ACHN (cell line): ENCODE results near the gene PGBD5.
"Not testable (repeated sequence)": the region's sequence is repeated elsewhere in the genome, so short reads cannot be mapped to it uniquely, and the experiment has no call there.

Experiments used
- DNase-seq: peaks from one replicate; pipeline ENCODE4 v3.0.0-alpha.2; 2015
- in situ Hi-C: cut with HindIII; loops from 2 replicates; pipeline ENCODE4 v1.10.0; 2017; ENCODE audit warnings: low sequenced_read_pairs, low pct_ligation_motif_present, low pct_unique_long_range_greater_than_20kb

Gene PGBD5

GRCh38 chr1:230427094-230427876 lies 1.2 kb upstream of the PGBD5 start:
- in situ Hi-C loops = no loop called here

GRCh38 chr1:230425252-230426091 lies 660 bp downstream of the PGBD5 start:
- in situ Hi-C loops = no loop called here
- DNase-seq = no peak

More at GRCh38 chr1:230427094-230427876, 1.2 kb upstream of the PGBD5 start:
- no peak for DNase-seq

GRCh38 chr1:230424391-230425251 lies 1.5 kb downstream of the PGBD5 start:
- DNase-seq = no peak
- in situ Hi-C loops = no loop called here

- in situ Hi-C loops = no loop called here
- no peak for DNase-seq
Observed at GRCh38 chr1:230423951-230424350, 2.2 kb downstream of the PGBD5 start.

- in situ Hi-C loops = no loop called here
- no peak for DNase-seq
Observed at GRCh38 chr1:230423261-230423660, 2.9 kb downstream of the PGBD5 start.

- no peak for DNase-seq
- in situ Hi-C loops = no loop called here
Observed at GRCh38 chr1:230422221-230422981, 3.7 kb downstream of the PGBD5 start.

- in situ Hi-C loops = no loop called here
- DNase-seq = no peak
Observed at GRCh38 chr1:230421481-230421880, 4.7 kb downstream of the PGBD5 start.

GRCh38 chr1:230420372-230420771 lies 5.8 kb downstream of the PGBD5 start:
- in situ Hi-C loops, DNase-seq: not testable (repeated sequence)

GRCh38 chr1:230416430-230416829 lies 9.7 kb downstream of the PGBD5 start:
- no peak for DNase-seq
- in situ Hi-C loops = no loop called here

GRCh38 chr1:230415405-230416132 lies 10.6 kb downstream of the PGBD5 start:
- no peak for DNase-seq
- in situ Hi-C loops = no loop called here

GRCh38 chr1:230414694-230415093 lies 11.4 kb downstream of the PGBD5 start:
- in situ Hi-C loops = no loop called here
- no peak for DNase-seq

- no peak for DNase-seq
- in situ Hi-C loops = no loop called here
Observed at GRCh38 chr1:230414102-230414501, 12.0 kb downstream of the PGBD5 start.

GRCh38 chr1:230413061-230413460 lies 13.1 kb downstream of the PGBD5 start:
- DNase-seq = no peak
- in situ Hi-C loops = no loop called here

- in situ Hi-C loops = no loop called here
- DNase-seq = no peak
Observed at GRCh38 chr1:230408971-230409370, 17.2 kb downstream of the PGBD5 start.

GRCh38 chr1:230407351-230407750 lies 18.8 kb downstream of the PGBD5 start:
- in situ Hi-C loops = no loop called here

GRCh38 chr1:230406727-230407126 lies 19.4 kb downstream of the PGBD5 start:
- DNase-seq = not testable (repeated sequence)

More at GRCh38 chr1:230407351-230407750, 18.8 kb downstream of the PGBD5 start:
- DNase-seq = no peak

GRCh38 chr1:230403442-230403841 lies 22.7 kb downstream of the PGBD5 start:
- no peak for DNase-seq
- in situ Hi-C loops = no loop called here

More at GRCh38 chr1:230406727-230407126, 19.4 kb downstream of the PGBD5 start:
- in situ Hi-C loops = not testable (repeated sequence)
